ENCODE data around the gene PIK3IP1. TPM values are rescaled to one million over a fixed set of nuclear protein-coding genes. Genes with fewer than 3 reads are reported as not detected.
"Not testable (repeated sequence)": the region's sequence is repeated elsewhere in the genome, so short reads cannot be mapped to it uniquely, and the experiment has no call there.

Gene PIK3IP1
- total RNA-seq: 5.8 TPM

- peak; percentile 28 for ATAC-seq
Measured at GRCh38 chr22:31292236-31292989, at the start of gene PIK3IP1. Gene PIK3IP1, minus strand, starts transcription at chr22:31292488. Its CDS starts 144 bp downstream, at chr22:31292344.

- no peak for ATAC-seq
Measured at GRCh38 chr22:31341386-31342088, 49.2 kb upstream of the PIK3IP1 start.

GRCh38 chr22:31340765-31341247, 48.5 kb upstream of the PIK3IP1 start:
- no peak for ATAC-seq

GRCh38 chr22:31340360-31340759, 48.1 kb upstream of the PIK3IP1 start:
- ATAC-seq: no peak

GRCh38 chr22:31339148-31339832, 47.0 kb upstream of the PIK3IP1 start:
- no peak for ATAC-seq

- ATAC-seq: peak; percentile 69
Measured at GRCh38 chr22:31337178-31337577, 44.9 kb upstream of the PIK3IP1 start.

GRCh38 chr22:31334329-31334728, 42.0 kb upstream of the PIK3IP1 start:
- ATAC-seq: no peak

GRCh38 chr22:31333641-31334040, 41.4 kb upstream of the PIK3IP1 start:
- ATAC-seq: no peak

GRCh38 chr22:31332886-31333285, 40.6 kb upstream of the PIK3IP1 start:
- no peak for ATAC-seq

GRCh38 chr22:31332010-31332409, 39.7 kb upstream of the PIK3IP1 start:
- no peak for ATAC-seq

GRCh38 chr22:31329453-31330215, 37.3 kb upstream of the PIK3IP1 start:
- peak; percentile 21 for ATAC-seq

- ATAC-seq: peak; percentile 29
Measured at GRCh38 chr22:31329029-31329428, 36.7 kb upstream of the PIK3IP1 start.

- no peak for ATAC-seq
Measured at GRCh38 chr22:31328544-31328960, 36.3 kb upstream of the PIK3IP1 start.

- peak; percentile 43 for ATAC-seq
Measured at GRCh38 chr22:31327806-31328543, 35.7 kb upstream of the PIK3IP1 start.

- no peak for ATAC-seq
Measured at GRCh38 chr22:31326877-31327276, 34.6 kb upstream of the PIK3IP1 start.

- no peak for ATAC-seq
Measured at GRCh38 chr22:31323578-31324550, 31.6 kb upstream of the PIK3IP1 start.

GRCh38 chr22:31321421-31321820, 29.1 kb upstream of the PIK3IP1 start:
- no peak for ATAC-seq

GRCh38 chr22:31314220-31314619, 21.9 kb upstream of the PIK3IP1 start:
- ATAC-seq: not testable (repeated sequence)

GRCh38 chr22:31313366-31314147, 21.3 kb upstream of the PIK3IP1 start:
- peak; percentile 95 for ATAC-seq

GRCh38 chr22:31308181-31308580, 15.9 kb upstream of the PIK3IP1 start:
- no peak for ATAC-seq

All from esophagus mucosa (tissue), 1 donor.